SU-DHL-6 (cell line): ENCODE measurements around the gene CDKL5.
"Not testable (repeated sequence)": the region's sequence is repeated elsewhere in the genome, so short reads cannot be mapped to it uniquely, and the experiment has no call there.

Experiments
- H2AFZ ChIP-seq: fragments of 200-600 bp; sonication (generic); 2 replicates; pipeline ENCODE4 v1.6.1; 2014; ENCODE audit warnings: low read depth, mild to moderate bottlenecking, moderate library complexity, mixed read lengths, antibody characterized with exemption, low read length; ENCODE audit not compliant: severe bottlenecking
- H3F3A ChIP-seq: fragments of 200-600 bp; shearing (Covaris generic); 2 replicates; pipeline ENCODE4 v1.6.0; 2016; ENCODE audit warnings: antibody characterized with exemption, mild to moderate bottlenecking; ENCODE audit not compliant: insufficient read depth
- H3K27ac ChIP-seq: fragments of 200-600 bp; sonication (generic); 2 replicates; pipeline ENCODE4 v1.5.1; 2016; ENCODE audit warnings: low read depth, mild to moderate bottlenecking, low read length, moderate library complexity, mixed read lengths
- H3K27me3 ChIP-seq: fragments of 200-600 bp; sonication (generic), shearing (Covaris generic); 2 replicates; pipeline ENCODE4 v1.6.0; 2014; ENCODE audit warnings: mild to moderate bottlenecking, low read length
- H3K36me3 ChIP-seq: fragments of 200-600 bp; sonication (generic); 2 replicates; pipeline ENCODE4 v1.6.1; 2014; ENCODE audit warnings: mild to moderate bottlenecking, low read length, mixed read lengths
- H3K4me2 ChIP-seq: fragments of 300-600, 200-600 bp; shearing (Covaris generic), sonication (generic); 2 replicates; pipeline ENCODE4 v1.6.0; 2014; ENCODE audit warnings: low read length, low read depth, mild to moderate bottlenecking; ENCODE audit not compliant: poor library complexity, severe bottlenecking
- H3K4me3 ChIP-seq: fragments of 200-600 bp; sonication (generic); 2 replicates; pipeline ENCODE4 v1.5.1; 2014; ENCODE audit warnings: antibody characterized with exemption, low read length, mild to moderate bottlenecking, mixed read lengths; ENCODE audit not compliant: insufficient read depth, poor library complexity, severe bottlenecking
- H3K79me2 ChIP-seq: fragments of 200-600 bp; sonication (generic); 2 replicates; pipeline ENCODE4 v1.6.1; 2014; ENCODE audit warnings: mild to moderate bottlenecking, low read length, moderate library complexity; ENCODE audit not compliant: insufficient read depth
- H3K9ac ChIP-seq: fragments of 200-600 bp; sonication (generic); 2 replicates; pipeline ENCODE4 v1.7.0; 2014; ENCODE audit warnings: mild to moderate bottlenecking, low read length
- H3K9me2 ChIP-seq: fragments of 200-600 bp; sonication (generic); replicated peaks from 2 replicates; pipeline ENCODE4 v1.6.1; 2014; ENCODE audit warnings: low read length; ENCODE audit not compliant: insufficient read depth
- H3K9me3 ChIP-seq: fragments of 200-600 bp; sonication (generic); 2 replicates; pipeline ENCODE4 v1.6.1; 2014; ENCODE audit warnings: low read length, mixed read lengths; ENCODE audit not compliant: insufficient read depth
- H4K20me1 ChIP-seq: fragments of 200-600 bp; sonication (generic); 2 replicates; pipeline ENCODE4 v1.6.1; 2014; ENCODE audit warnings: low read depth, mild to moderate bottlenecking, antibody characterized with exemption, low read length, moderate library complexity, mixed read lengths
- CTCF ChIP-seq: fragments of 200-600 bp; sonication (generic); IDR thresholded peaks from one replicate; pipeline ENCODE4 v1.5.1; 2017; ENCODE audit warnings: antibody characterized with exemption, mild to moderate bottlenecking, low read length, moderate library complexity; ENCODE audit not compliant: insufficient read depth, poor library complexity, severe bottlenecking
- EZH2phosphoT487 ChIP-seq: fragments of 200-600 bp; sonication (generic), shearing (Covaris generic); conservative IDR thresholded peaks from 2 replicates; pipeline ENCODE4 v1.6.1; 2018; ENCODE audit warnings: mild to moderate bottlenecking, antibody characterized with exemption, low read length, moderate library complexity, mixed read lengths

Gene CDKL5

GRCh38 chrX:18579495-18579894 lies 154.1 kb downstream of the CDKL5 start:
- H4K20me1 ChIP-seq: no peaks in the 10 kb centered on the region
- no peak for TF ChIP-seq EZH2phosphoT487
- no peak for TF ChIP-seq CTCF
- H3K9me2 ChIP-seq: no peaks in the 10 kb centered on the region
- H3K9ac ChIP-seq: no peak overlapping the region
- no peak overlapping the region for H3K4me3 ChIP-seq
- H3K27ac ChIP-seq: no peak overlapping the region
- H2AFZ ChIP-seq: no peak overlapping the region
- H3K79me2 ChIP-seq: no peaks in the 10 kb centered on the region
- no peak overlapping the region for H3K4me2 ChIP-seq
- no peaks in the 10 kb centered on the region for H3F3A ChIP-seq
- no peaks in the 10 kb centered on the region for H3K9me3 ChIP-seq
- no peaks in the 10 kb centered on the region for H3K27me3 ChIP-seq
- H3K36me3 ChIP-seq: no peaks in the 10 kb centered on the region

- H3K9ac ChIP-seq: no peak overlapping the region
- H3K9me3 ChIP-seq: no peaks in the 10 kb centered on the region
- no peaks in the 10 kb centered on the region for H4K20me1 ChIP-seq
- no peaks in the 10 kb centered on the region for H3K79me2 ChIP-seq
- no peaks in the 10 kb centered on the region for H3F3A ChIP-seq
- no peak overlapping the region for H3K27ac ChIP-seq
- H2AFZ ChIP-seq: no peak overlapping the region
- H3K4me2 ChIP-seq: no peak overlapping the region
- no peaks in the 10 kb centered on the region for H3K36me3 ChIP-seq
- H3K27me3 ChIP-seq: no peaks in the 10 kb centered on the region
- no peaks in the 10 kb centered on the region for H3K9me2 ChIP-seq
- H3K4me3 ChIP-seq: no peak overlapping the region
- TF ChIP-seq CTCF (no peak), EZH2phosphoT487 (no peak)
Measured at GRCh38 chrX:18582910-18583493, 157.6 kb downstream of the CDKL5 start.

GRCh38 chrX:18589292-18589691 lies 163.9 kb downstream of the CDKL5 start:
- not testable (repeated sequence) for H3F3A ChIP-seq, H3K9ac ChIP-seq, H2AFZ ChIP-seq, H3K27ac ChIP-seq, H3K79me2 ChIP-seq, H3K36me3 ChIP-seq, H3K4me2 ChIP-seq, H3K9me3 ChIP-seq, H4K20me1 ChIP-seq, H3K4me3 ChIP-seq, H3K27me3 ChIP-seq, H3K9me2 ChIP-seq

GRCh38 chrX:18591834-18592233 lies 166.4 kb downstream of the CDKL5 start:
- Histone ChIP-seq H3K9ac (no peak overlapping the region), H2AFZ (no peak overlapping the region), H3K79me2 (no peaks in the 10 kb centered on the region), H3K9me3 (no peaks in the 10 kb centered on the region), H3K36me3 (no peaks in the 10 kb centered on the region), H3K27me3 (no peaks in the 10 kb centered on the region), H3K9me2 (no peaks in the 10 kb centered on the region), H3K27ac (no peak overlapping the region), H4K20me1 (no peaks in the 10 kb centered on the region), H3F3A (no peaks in the 10 kb centered on the region), H3K4me3 (no peak overlapping the region), H3K4me2 (no peak overlapping the region)
- TF ChIP-seq EZH2phosphoT487 (no peak), CTCF (no peak)
